GM12875 (cell line): ENCODE measurements around the gene KDM1A.

ENCODE experiments used
- H3K4me3 ChIP-seq: one replicate; pipeline ENCODE4 v1.5.1; 2011; ENCODE audit warnings: low read depth, low read length, control low read depth
- CTCF ChIP-seq: IDR thresholded peaks from 2 replicates; pipeline ENCODE4 v1.5.1; 2011; ENCODE audit warnings: low read depth, mild to moderate bottlenecking, control low read depth, inconsistent platforms, low read length, moderate library complexity, borderline replicate concordance; ENCODE audit not compliant: insufficient read depth

The KDM1A gene

GRCh38 chr1:23019094-23019862 lies at the start of gene KDM1A:
TSS of gene KDM1A (plus strand) at chr1:23019468. CDS start at chr1:23019597, 129 bp downstream.
- TF ChIP-seq CTCF: 0 out of 2 replicates have a peak, but pooled peaks have one; percentile 27
- H3K4me3 ChIP-seq: peak within 1 kb of the TSS; percentile 80

GRCh38 chr1:22970096-22970495 lies 49.2 kb upstream of the KDM1A start:
- no peak overlapping the region for H3K4me3 ChIP-seq

GRCh38 chr1:22971161-22971560 lies 48.1 kb upstream of the KDM1A start:
- H3K4me3 ChIP-seq: no peak overlapping the region
- TF ChIP-seq CTCF: no peak

More at GRCh38 chr1:22970096-22970495, 49.2 kb upstream of the KDM1A start:
- TF ChIP-seq CTCF: no peak

- TF ChIP-seq CTCF: no peak
Observed at GRCh38 chr1:22971611-22972405, 47.5 kb upstream of the KDM1A start.

GRCh38 chr1:22972760-22973159 lies 46.5 kb upstream of the KDM1A start, which contains the start of gene LACTBL1:
TSS of gene LACTBL1 (minus strand) at chr1:22972866. CDS start at chr1:22972316, 550 bp downstream.
- no peak within 1 kb of the TSS for H3K4me3 ChIP-seq
- TF ChIP-seq CTCF: no peak

More at GRCh38 chr1:22971611-22972405, 47.5 kb upstream of the KDM1A start:
- no peak overlapping the region for H3K4me3 ChIP-seq

- no peak overlapping the region for H3K4me3 ChIP-seq
- TF ChIP-seq CTCF: no peak
Observed at GRCh38 chr1:22975694-22976093, 43.6 kb upstream of the KDM1A start.
